Measurements from ENCODE around the gene ARID1B. TPM values are rescaled to one million over a fixed set of nuclear protein-coding genes. Genes with fewer than 3 reads are reported as not detected.

ARID1B gene
- total and polyA plus RNA-seq, 9 of the 15 experiments (the other 6 are each of a cell fraction or from before 2014, with no cell fraction given), result 12.5 to 50.5 (median 25.8) TPM

DNA sequence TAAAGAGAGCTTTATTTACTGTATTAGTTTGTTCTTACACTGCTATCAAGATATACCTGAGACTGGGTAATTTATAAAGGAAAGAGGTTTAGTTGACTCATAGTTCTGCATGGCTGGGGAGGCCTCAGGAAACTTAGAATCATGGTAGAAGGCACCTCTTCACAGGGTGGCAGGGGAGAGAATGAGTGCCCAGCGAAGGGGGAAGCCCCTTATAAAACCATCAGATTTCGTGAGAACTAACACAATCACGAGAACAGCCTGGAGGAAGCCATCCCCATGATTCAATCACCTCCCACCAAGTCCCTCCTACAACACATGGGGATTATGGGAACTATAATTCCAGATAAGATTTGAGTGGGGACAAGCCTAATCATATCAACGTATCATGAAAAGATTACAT lies 27.2 kb downstream of the ARID1B start (continued):
- no peak for TF ChIP-seq RB1 (IDR thresholded peaks at IDR 0.05; ENCODE audit: low read depth)
- no peak for TF ChIP-seq ZNF224 (CRISPR knock-in tag; IDR thresholded peaks at IDR 0.05)
- TF ChIP-seq ZNF354B (CRISPR knock-in tag; IDR thresholded peaks at IDR 0.05), result no peak
- TF ChIP-seq, protein P1, sequence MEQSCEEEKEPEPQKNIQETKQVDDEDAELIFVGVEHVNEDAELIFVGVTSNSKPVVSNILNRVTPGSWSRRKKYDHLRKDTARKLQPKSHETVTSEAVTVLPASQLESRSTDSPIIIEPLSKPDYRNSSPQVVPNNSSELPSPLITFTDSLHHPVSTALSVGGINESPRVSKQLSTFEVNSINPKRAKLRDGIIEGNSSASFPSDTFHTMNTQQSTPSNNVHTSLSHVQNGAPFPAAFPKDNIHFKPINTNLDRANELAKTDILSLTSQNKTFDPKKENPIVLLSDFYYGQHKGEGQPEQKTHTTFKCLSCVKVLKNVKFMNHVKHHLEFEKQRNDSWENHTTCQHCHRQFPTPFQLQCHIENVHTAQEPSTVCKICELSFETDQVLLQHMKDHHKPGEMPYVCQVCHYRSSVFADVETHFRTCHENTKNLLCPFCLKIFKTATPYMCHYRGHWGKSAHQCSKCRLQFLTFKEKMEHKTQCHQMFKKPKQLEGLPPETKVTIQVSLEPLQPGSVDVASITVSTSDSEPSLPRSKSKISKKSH (CRISPR knock-in tag; IDR thresholded peaks at IDR 0.05), result no peak
- TF ChIP-seq, protein P2, sequence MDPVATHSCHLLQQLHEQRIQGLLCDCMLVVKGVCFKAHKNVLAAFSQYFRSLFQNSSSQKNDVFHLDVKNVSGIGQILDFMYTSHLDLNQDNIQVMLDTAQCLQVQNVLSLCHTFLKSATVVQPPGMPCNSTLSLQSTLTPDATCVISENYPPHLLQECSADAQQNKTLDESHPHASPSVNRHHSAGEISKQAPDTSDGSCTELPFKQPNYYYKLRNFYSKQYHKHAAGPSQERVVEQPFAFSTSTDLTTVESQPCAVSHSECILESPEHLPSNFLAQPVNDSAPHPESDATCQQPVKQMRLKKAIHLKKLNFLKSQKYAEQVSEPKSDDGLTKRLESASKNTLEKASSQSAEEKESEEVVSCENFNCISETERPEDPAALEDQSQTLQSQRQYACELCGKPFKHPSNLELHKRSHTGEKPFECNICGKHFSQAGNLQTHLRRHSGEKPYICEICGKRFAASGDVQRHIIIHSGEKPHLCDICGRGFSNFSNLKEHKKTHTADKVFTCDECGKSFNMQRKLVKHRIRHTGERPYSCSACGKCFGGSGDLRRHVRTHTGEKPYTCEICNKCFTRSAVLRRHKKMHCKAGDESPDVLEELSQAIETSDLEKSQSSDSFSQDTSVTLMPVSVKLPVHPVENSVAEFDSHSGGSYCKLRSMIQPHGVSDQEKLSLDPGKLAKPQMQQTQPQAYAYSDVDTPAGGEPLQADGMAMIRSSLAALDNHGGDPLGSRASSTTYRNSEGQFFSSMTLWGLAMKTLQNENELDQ (CRISPR knock-in tag; IDR thresholded peaks at IDR 0.05; ENCODE audit: borderline replicate concordance), result no peak

DNA sequence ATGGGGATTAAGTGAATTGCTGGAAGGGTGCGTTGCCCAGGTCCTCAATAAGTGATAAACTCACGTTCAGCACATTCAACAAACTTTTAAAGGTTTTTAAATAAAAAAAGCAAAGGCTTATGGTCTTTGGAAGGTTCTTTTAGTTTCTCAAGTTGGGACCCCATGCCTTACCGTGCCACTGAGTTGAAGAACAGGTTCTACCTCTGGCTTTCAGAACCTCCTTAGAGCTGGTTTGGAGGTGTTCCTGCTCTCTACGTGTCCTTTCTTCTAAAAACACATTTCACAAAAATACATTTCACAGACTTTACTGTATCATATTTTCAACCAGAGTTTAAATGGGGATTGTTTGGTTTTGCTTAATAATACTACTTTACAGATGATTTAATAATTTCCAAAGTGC lies 29.0 kb downstream of the ARID1B start:
- Histone ChIP-seq H3K4me1 (replicated peaks in 1 of 2; ENCODE audit: control insufficient read depth in 2 of 2, insufficient read depth in 2 of 2, low read length in 2 of 2) (peaks cover 0 to 23% of the 10 kb centered on the region in 2 experiments; a peak in 4 of 5 replicates), H3K9ac (ENCODE audit: insufficient read depth in 1 of 2, low read depth in 2 of 2, low read length in 2 of 2) (no peak overlapping the region), H3K79me2 (ENCODE audit: control insufficient read depth, insufficient read depth, low read length) (peaks cover 99% of the 10 kb centered on the region), H3K4me2 (ENCODE audit: insufficient read depth, low read length) (no peak overlapping the region), H3K36me3 (ENCODE audit: control insufficient read depth, insufficient read depth, low read length) (no peaks in the 10 kb centered on the region), H3K9me3 (replicated peaks; ENCODE audit: control insufficient read depth, insufficient read depth, low read depth, low read length) (no peaks in the 10 kb centered on the region), H2AFZ (ENCODE audit: low read depth, low read length) (no peak overlapping the region), H3K27me3 (ENCODE audit: control insufficient read depth in 2 of 2, insufficient read depth in 2 of 2, low read length in 2 of 2) (no peaks in the 10 kb centered on the region), H3K9me1 (ENCODE audit: control insufficient read depth, insufficient read depth, low read length) (no peaks in the 10 kb centered on the region), H4K20me1 (replicated peaks; ENCODE audit: control insufficient read depth, insufficient read depth, low read length) (0 out of 2 replicates have a peak, but pooled peaks cover 7% of the 10 kb centered on the region), H3K27ac (ENCODE audit: extremely low read depth, low read depth, low read length) (no peak overlapping the region), H3K4me3 (no peak overlapping the region)
- intact Hi-C loops (cut with micrococcal nuclease), result no loop called here
- CTCF ChIA-PET (ENCODE audit: low intra/inter-chr PET ratio), result no interaction called here
- WGBS (ENCODE audit: insufficient coverage, low coverage, missing lambda C conversion rate), result 60% methylated on average over 4 of the region's 4 CpGs
- TF ChIP-seq U2AF1 (optimal IDR thresholded peaks at IDR 0.05; ENCODE audit: low read depth, low read length), result no peak
- TF ChIP-seq, protein P3, sequence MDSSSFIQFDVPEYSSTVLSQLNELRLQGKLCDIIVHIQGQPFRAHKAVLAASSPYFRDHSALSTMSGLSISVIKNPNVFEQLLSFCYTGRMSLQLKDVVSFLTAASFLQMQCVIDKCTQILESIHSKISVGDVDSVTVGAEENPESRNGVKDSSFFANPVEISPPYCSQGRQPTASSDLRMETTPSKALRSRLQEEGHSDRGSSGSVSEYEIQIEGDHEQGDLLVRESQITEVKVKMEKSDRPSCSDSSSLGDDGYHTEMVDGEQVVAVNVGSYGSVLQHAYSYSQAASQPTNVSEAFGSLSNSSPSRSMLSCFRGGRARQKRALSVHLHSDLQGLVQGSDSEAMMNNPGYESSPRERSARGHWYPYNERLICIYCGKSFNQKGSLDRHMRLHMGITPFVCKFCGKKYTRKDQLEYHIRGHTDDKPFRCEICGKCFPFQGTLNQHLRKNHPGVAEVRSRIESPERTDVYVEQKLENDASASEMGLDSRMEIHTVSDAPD (CRISPR knock-in tag; IDR thresholded peaks at IDR 0.05), result no peak
- no peak for TF ChIP-seq KAT2B (IDR thresholded peaks at IDR 0.05; ENCODE audit: low read depth, low read length)
- no peak for TF ChIP-seq JUND (IDR thresholded peaks at IDR 0.05; ENCODE audit: borderline replicate concordance, low read depth, low read length)
- TF ChIP-seq JUND (tag; IDR thresholded peaks at IDR 0.05; ENCODE audit: borderline replicate concordance, low read depth, low read length), result no peak
- no peak for TF ChIP-seq E2F3 (CRISPR knock-in tag; IDR thresholded peaks at IDR 0.05)
- no peak for TF ChIP-seq ZNF140 (CRISPR knock-in tag; IDR thresholded peaks at IDR 0.05)
- no peak for TF ChIP-seq JUN (IDR thresholded peaks at IDR 0.05; ENCODE audit: borderline replicate concordance, low read depth, low read length)
- TF ChIP-seq JUN (CRISPR knock-in tag; IDR thresholded peaks at IDR 0.05; ENCODE audit: borderline replicate concordance), result no peak
- TF ChIP-seq TSC22D4 (tag; IDR thresholded peaks at IDR 0.05), result no peak
- no peak for TF ChIP-seq CBX2 (IDR thresholded peaks at IDR 0.05; ENCODE audit: insufficient read depth, low read length, poor library complexity, severe bottlenecking)
- no peak for TF ChIP-seq RUNX1 (IDR thresholded peaks at IDR 0.05; ENCODE audit: low read depth)
- no peak for TF ChIP-seq ZNF143 (CRISPR knock-in tag; IDR thresholded peaks at IDR 0.05)
- BruUV-seq (replicated peaks), result no TSS peak
- FAIRE-seq (no peak), DNase-seq (ENCODE audit: extremely low read depth in 1 of 4, low spot score in 3 of 4) (no peak), ATAC-seq (no peak)
- in situ Hi-C loops (cut with MboI), result no loop called here
- POLR2A ChIA-PET, result interaction anchor here (1.1 to 1.8 kb wide), 4 partner anchors 11 to 26 kb away, joined by 3 to 9 read pairs (median 6); no protein-coding TSS in a partner anchor
